Measurements from ENCODE around the gene ITGA11. TPM values are rescaled to one million over a fixed set of nuclear protein-coding genes. Genes with fewer than 3 reads are reported as not detected.

Gene ITGA11
- total and polyA plus RNA-seq, 10 donors, result 0.27 to 17.2 (median 5.8) TPM

GRCh38 chr15:68377766-68378165, 54.2 kb downstream of the ITGA11 start:
- TF ChIP-seq POLR2A (IDR thresholded peaks at IDR 0.05) (no peak), POLR2AphosphoS5 (IDR thresholded peaks at IDR 0.05) (no peak)
- TF ChIP-seq, protein P1, sequence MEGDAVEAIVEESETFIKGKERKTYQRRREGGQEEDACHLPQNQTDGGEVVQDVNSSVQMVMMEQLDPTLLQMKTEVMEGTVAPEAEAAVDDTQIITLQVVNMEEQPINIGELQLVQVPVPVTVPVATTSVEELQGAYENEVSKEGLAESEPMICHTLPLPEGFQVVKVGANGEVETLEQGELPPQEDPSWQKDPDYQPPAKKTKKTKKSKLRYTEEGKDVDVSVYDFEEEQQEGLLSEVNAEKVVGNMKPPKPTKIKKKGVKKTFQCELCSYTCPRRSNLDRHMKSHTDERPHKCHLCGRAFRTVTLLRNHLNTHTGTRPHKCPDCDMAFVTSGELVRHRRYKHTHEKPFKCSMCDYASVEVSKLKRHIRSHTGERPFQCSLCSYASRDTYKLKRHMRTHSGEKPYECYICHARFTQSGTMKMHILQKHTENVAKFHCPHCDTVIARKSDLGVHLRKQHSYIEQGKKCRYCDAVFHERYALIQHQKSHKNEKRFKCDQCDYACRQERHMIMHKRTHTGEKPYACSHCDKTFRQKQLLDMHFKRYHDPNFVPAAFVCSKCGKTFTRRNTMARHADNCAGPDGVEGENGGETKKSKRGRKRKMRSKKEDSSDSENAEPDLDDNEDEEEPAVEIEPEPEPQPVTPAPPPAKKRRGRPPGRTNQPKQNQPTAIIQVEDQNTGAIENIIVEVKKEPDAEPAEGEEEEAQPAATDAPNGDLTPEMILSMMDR (IDR thresholded peaks at IDR 0.05 in 8 of 11, conservative IDR thresholded peaks at IDR 0.05 in 3 of 11), result no peak
- Histone ChIP-seq H3K36me3 (no peaks in the 10 kb centered on the region), H3K27me3 (replicated peaks in 1 of 7) (no peaks in the 10 kb centered on the region), H3K4me3 (no peak overlapping the region), H3K27ac (no peak overlapping the region), H3K4me1 (peaks cover 0 to 7% (median 0%) of the 10 kb centered on the region in 6 donors), H3K9me3 (no peaks in the 10 kb centered on the region)
- WGBS, 5 donors, result 78 to 96% (median 94%) methylated on average over 3 of the region's 3 CpGs
- no peak for DNase-seq
- intact Hi-C loops (cut with DNase I; ENCODE audit: low total_unique reads), result no loop called here

DNA sequence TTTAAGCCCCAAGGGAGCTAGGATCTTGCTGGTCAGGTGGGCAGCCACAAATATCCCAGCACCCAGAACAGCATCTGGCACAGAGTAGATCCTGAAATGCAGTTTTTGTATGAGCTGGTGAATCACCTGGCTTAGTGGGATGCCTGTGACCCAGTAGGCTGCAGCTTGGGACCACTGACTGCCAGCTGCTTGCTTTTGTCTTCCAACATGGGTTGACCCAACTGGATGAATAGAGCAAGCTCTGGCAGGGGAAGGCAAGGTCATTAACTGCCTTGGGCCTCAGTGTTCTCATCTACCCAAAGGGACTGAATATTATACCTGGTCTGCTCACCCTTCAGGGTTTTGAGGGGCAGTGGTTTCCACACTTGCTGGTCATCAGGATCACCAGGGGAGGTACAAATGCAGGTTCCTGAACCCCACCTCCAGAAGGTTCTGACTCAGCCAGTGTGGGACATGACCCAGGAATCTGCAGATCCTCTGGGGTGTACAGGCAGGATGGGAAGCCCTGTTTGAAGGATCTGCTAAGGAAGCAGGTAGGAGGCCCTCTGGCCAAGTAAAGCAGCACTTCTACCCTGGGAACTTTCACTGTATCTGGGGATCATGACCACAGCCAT, 55.4 kb downstream of the ITGA11 start:
- H3K27ac ChIP-seq, result no peak overlapping the region
- H3K27me3 ChIP-seq (replicated peaks in 1 of 7), result no peaks in the 10 kb centered on the region
- TF ChIP-seq POLR2A (IDR thresholded peaks at IDR 0.05), result no peak
- no peak for TF ChIP-seq POLR2AphosphoS5 (IDR thresholded peaks at IDR 0.05)
- TF ChIP-seq, protein P1 (IDR thresholded peaks at IDR 0.05 in 8 of 11, conservative IDR thresholded peaks at IDR 0.05 in 3 of 11), result no peak
- H3K4me1 ChIP-seq, result peaks cover 0 to 7% (median 0%) of the 10 kb centered on the region in 6 donors
- H3K9me3 ChIP-seq, result no peaks in the 10 kb centered on the region
- intact Hi-C loops (cut with DNase I; ENCODE audit: low total_unique reads), result no loop called here
- no peak overlapping the region for H3K4me3 ChIP-seq
- no peak for DNase-seq
- no peaks in the 10 kb centered on the region for H3K36me3 ChIP-seq

- H3K9me3 ChIP-seq, result no peaks in the 10 kb centered on the region
- TF ChIP-seq, protein P1 (IDR thresholded peaks at IDR 0.05 in 8 of 11, conservative IDR thresholded peaks at IDR 0.05 in 3 of 11), result no peak
- TF ChIP-seq POLR2A (IDR thresholded peaks at IDR 0.05) (no peak), POLR2AphosphoS5 (IDR thresholded peaks at IDR 0.05) (no peak)
- H3K27ac ChIP-seq, result no peak overlapping the region
- DNase-seq, result no peak
- no peak overlapping the region for H3K4me3 ChIP-seq
- 78 to 94% (median 89%) methylated on average over 6 of the region's 6 CpGs for WGBS, 5 donors
- intact Hi-C loops (cut with DNase I; ENCODE audit: low total_unique reads), result no loop called here
- H3K27me3 ChIP-seq (replicated peaks in 1 of 7), result no peaks in the 10 kb centered on the region
- H3K4me1 ChIP-seq, result peaks cover 0 to 7% (median 0%) of the 10 kb centered on the region in 6 donors
- H3K36me3 ChIP-seq, result no peaks in the 10 kb centered on the region
These were observed 56.2 kb downstream of the ITGA11 start for GRCh38 chr15:68375716-68376220.

DNA sequence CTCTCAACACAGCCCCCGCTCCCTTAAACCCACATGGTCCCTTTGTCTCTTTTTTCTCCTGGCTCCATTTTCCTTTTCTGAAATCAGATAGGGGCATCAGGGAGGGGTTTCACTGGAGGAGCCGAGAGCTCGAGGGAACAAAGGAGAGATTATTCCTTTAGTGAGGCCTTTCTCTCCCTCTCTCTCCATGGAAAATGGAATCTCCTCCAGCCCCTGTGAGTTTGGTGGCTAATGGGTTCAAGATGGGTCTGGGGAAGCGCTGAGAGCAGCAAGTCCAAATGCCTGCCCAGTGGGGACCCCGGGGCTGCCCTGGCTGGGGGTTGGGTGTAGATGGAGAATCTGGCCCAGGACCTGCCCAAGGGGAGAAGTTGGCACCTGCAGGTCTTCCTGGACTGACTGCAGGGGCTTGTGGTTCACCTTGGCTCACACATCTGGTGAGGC, 56.8 kb downstream of the ITGA11 start:
- H3K4me1 ChIP-seq, result peaks cover 0 to 7% (median 0%) of the 10 kb centered on the region in 6 donors
- intact Hi-C loops (cut with DNase I; ENCODE audit: low total_unique reads), result no loop called here
- H3K27me3 ChIP-seq (replicated peaks in 1 of 7), result no peaks in the 10 kb centered on the region
- no peak overlapping the region for H3K4me3 ChIP-seq
- TF ChIP-seq, protein P1 (IDR thresholded peaks at IDR 0.05 in 8 of 11, conservative IDR thresholded peaks at IDR 0.05 in 3 of 11), result no peak
- TF ChIP-seq POLR2AphosphoS5 (IDR thresholded peaks at IDR 0.05) (no peak), POLR2A (IDR thresholded peaks at IDR 0.05) (no peak)
- no peaks in the 10 kb centered on the region for H3K9me3 ChIP-seq
- WGBS, 5 donors, result 86 to 95% (median 92%) methylated on average over 5 of the region's 5 CpGs
- no peak for DNase-seq
- no peak overlapping the region for H3K27ac ChIP-seq
- H3K36me3 ChIP-seq, result no peaks in the 10 kb centered on the region

All from spleen (tissue), 11 donors.